ENCODE data around the gene CPNE1. TPM values are rescaled to one million over a fixed set of nuclear protein-coding genes. Genes with fewer than 3 reads are reported as not detected.

Gene CPNE1
- total RNA-seq, 1 experiment from 2014 or later: 64.5 TPM

- DNase-seq (ENCODE audit: low read depth): no peak
Measured at GRCh38 chr20:35620818-35621559, 43.7 kb downstream of the CPNE1 start.

GRCh38 chr20:35619196-35620095 is 45.3 kb downstream of the CPNE1 start:
- peak; percentile 89 for DNase-seq (ENCODE audit: low read depth)

GRCh38 chr20:35618263-35619131 is 46.2 kb downstream of the CPNE1 start:
- DNase-seq (ENCODE audit: low read depth): peak; percentile 31

- DNase-seq (ENCODE audit: low read depth): peak; percentile 68
Measured at GRCh38 chr20:35617397-35618262, 47.1 kb downstream of the CPNE1 start.

GRCh38 chr20:35616465-35617396 is 48.0 kb downstream of the CPNE1 start:
- DNase-seq (ENCODE audit: low read depth): peak; percentile 91

GRCh38 chr20:35615667-35616464 is 48.8 kb downstream of the CPNE1 start, which contains the start of gene SPAG4:
SPAG4 (plus strand) TSS chr20:35615829; CDS start chr20:35616004, 175 bp downstream.
- peak; percentile 99 for DNase-seq (ENCODE audit: low read depth)

GRCh38 chr20:35611482-35611881 is 53.2 kb downstream of the CPNE1 start:
- no peak for DNase-seq (ENCODE audit: low read depth)

GRCh38 chr20:35610833-35611427 is 53.8 kb downstream of the CPNE1 start:
- DNase-seq (ENCODE audit: low read depth): no peak

GRCh38 chr20:35607003-35607735 is 57.5 kb downstream of the CPNE1 start:
- peak; percentile 31 for DNase-seq (ENCODE audit: low read depth)

- DNase-seq (ENCODE audit: low read depth): no peak
Measured at GRCh38 chr20:35606127-35606526, 58.6 kb downstream of the CPNE1 start.

- no peak for DNase-seq (ENCODE audit: low read depth)
Measured at GRCh38 chr20:35604449-35604747, 60.3 kb downstream of the CPNE1 start.

- DNase-seq (ENCODE audit: low read depth): no peak
Measured at GRCh38 chr20:35603695-35604448, 60.8 kb downstream of the CPNE1 start.

GRCh38 chr20:35602851-35603495 is 61.7 kb downstream of the CPNE1 start:
- no peak for DNase-seq (ENCODE audit: low read depth)

GRCh38 chr20:35601990-35602389 is 62.7 kb downstream of the CPNE1 start:
- DNase-seq (ENCODE audit: low read depth): no peak

GRCh38 chr20:35600993-35601973 is 63.4 kb downstream of the CPNE1 start:
- DNase-seq (ENCODE audit: low read depth): peak; percentile 73
